NT2/D1 (cell line): ENCODE measurements around the gene ZNF280C.

Experiments
- DNase-seq: peaks from one replicate; pipeline ENCODE4 v3.0.0-alpha.2; 2011; ENCODE audit warnings: low read depth, low spot score
- H3K27me3 ChIP-seq: 2 replicates; pipeline ENCODE4 v1.6.0; 2011; ENCODE audit warnings: mild to moderate bottlenecking; ENCODE audit not compliant: insufficient read length, insufficient read depth
- H3K36me3 ChIP-seq: 2 replicates; pipeline ENCODE4 v1.6.1; 2011; ENCODE audit warnings: mild to moderate bottlenecking, low read length, mixed read lengths; ENCODE audit not compliant: insufficient read depth, insufficient read length
- H3K4me1 ChIP-seq: 2 replicates; pipeline ENCODE4 v1.5.1; 2011; ENCODE audit not compliant: insufficient read depth, insufficient read length
- H3K4me3 ChIP-seq: 2 replicates; pipeline ENCODE4 v1.5.1; 2011; ENCODE audit warnings: low read depth; ENCODE audit not compliant: insufficient read length
- H3K9ac ChIP-seq: 2 replicates; pipeline ENCODE4 v1.6.0; 2011; ENCODE audit warnings: low read depth; ENCODE audit not compliant: insufficient read length
- H3K9me3 ChIP-seq: 2 replicates; pipeline ENCODE4 v1.5.1; 2011; ENCODE audit warnings: mild to moderate bottlenecking, low read length; ENCODE audit not compliant: insufficient read depth
- SUZ12 ChIP-seq: IDR thresholded peaks from 2 replicates; pipeline ENCODE4 v1.6.1; 2011; ENCODE audit not compliant: insufficient read length, insufficient read depth; ENCODE audit errors: extremely low read depth
- YY1 ChIP-seq: IDR thresholded peaks from 2 replicates; pipeline ENCODE4 v1.6.1; 2011; ENCODE audit not compliant: insufficient read length, insufficient read depth
- ZNF274 ChIP-seq: IDR thresholded peaks from 2 replicates; pipeline ENCODE4 v1.6.1; 2011; ENCODE audit warnings: mild to moderate bottlenecking, low read depth, low read length

The ZNF280C gene

GRCh38 chrX:130184857-130185256 is 83.8 kb downstream of the ZNF280C start:
- H3K4me3 ChIP-seq = no peak overlapping the region
- H3K9me3 ChIP-seq = no peaks in the 10 kb centered on the region
- no peak for TF ChIP-seq ZNF274
- no peaks in the 10 kb centered on the region for H3K4me1 ChIP-seq
- no peak for DNase-seq
- no peaks in the 10 kb centered on the region for H3K27me3 ChIP-seq
- H3K36me3 ChIP-seq = no peaks in the 10 kb centered on the region
- no peak overlapping the region for H3K9ac ChIP-seq

- H3K9ac ChIP-seq = no peak overlapping the region
- no peak for DNase-seq
- H3K9me3 ChIP-seq = no peaks in the 10 kb centered on the region
- H3K4me3 ChIP-seq = no peak overlapping the region
- no peaks in the 10 kb centered on the region for H3K4me1 ChIP-seq
- no peaks in the 10 kb centered on the region for H3K27me3 ChIP-seq
- H3K36me3 ChIP-seq = no peaks in the 10 kb centered on the region
- no peak for TF ChIP-seq SUZ12
- no peak for TF ChIP-seq ZNF274
- TF ChIP-seq YY1 = no peak
Measured at GRCh38 chrX:130184168-130184567, 84.5 kb downstream of the ZNF280C start.

GRCh38 chrX:130179579-130180215 is 89.0 kb downstream of the ZNF280C start:
- no peak overlapping the region for H3K4me3 ChIP-seq
- no peaks in the 10 kb centered on the region for H3K27me3 ChIP-seq
- H3K9me3 ChIP-seq = no peaks in the 10 kb centered on the region
- H3K9ac ChIP-seq = no peak overlapping the region
- H3K4me1 ChIP-seq = no peaks in the 10 kb centered on the region
- no peak for TF ChIP-seq SUZ12
- no peak for TF ChIP-seq YY1
- no peak for DNase-seq
- H3K36me3 ChIP-seq = no peaks in the 10 kb centered on the region

GRCh38 chrX:130179170-130179569 is 89.5 kb downstream of the ZNF280C start:
- no peak for TF ChIP-seq ZNF274
- TF ChIP-seq YY1 = no peak
- no peak for TF ChIP-seq SUZ12
- Histone ChIP-seq H3K9ac (no peak overlapping the region), H3K36me3 (no peaks in the 10 kb centered on the region), H3K9me3 (no peaks in the 10 kb centered on the region), H3K4me1 (no peaks in the 10 kb centered on the region), H3K27me3 (no peaks in the 10 kb centered on the region), H3K4me3 (no peak overlapping the region)
- no peak for DNase-seq

- Histone ChIP-seq H3K4me3 (no peak overlapping the region), H3K4me1 (no peaks in the 10 kb centered on the region), H3K9ac (no peak overlapping the region), H3K36me3 (no peaks in the 10 kb centered on the region), H3K27me3 (peaks cover 10% of the 10 kb centered on the region), H3K9me3 (no peaks in the 10 kb centered on the region)
- TF ChIP-seq YY1 (no peak), ZNF274 (no peak), SUZ12 (no peak)
- no peak for DNase-seq
Measured at GRCh38 chrX:130176942-130177341, 91.8 kb downstream of the ZNF280C start.

- no peaks in the 10 kb centered on the region for H3K4me1 ChIP-seq
- H3K9ac ChIP-seq = no peak overlapping the region
- peaks cover 16% of the 10 kb centered on the region for H3K27me3 ChIP-seq
- no peak for DNase-seq
- TF ChIP-seq ZNF274 = no peak
- no peak overlapping the region for H3K4me3 ChIP-seq
- H3K36me3 ChIP-seq = no peaks in the 10 kb centered on the region
- H3K9me3 ChIP-seq = no peaks in the 10 kb centered on the region
Measured at GRCh38 chrX:130176354-130176776, 92.3 kb downstream of the ZNF280C start.

GRCh38 chrX:130174937-130175336 is 93.8 kb downstream of the ZNF280C start:
- TF ChIP-seq ZNF274 (no peak), SUZ12 (no peak), YY1 (no peak)
- Histone ChIP-seq H3K4me1 (no peaks in the 10 kb centered on the region), H3K9me3 (no peaks in the 10 kb centered on the region), H3K36me3 (no peaks in the 10 kb centered on the region), H3K4me3 (no peak overlapping the region), H3K27me3 (peaks cover 22% of the 10 kb centered on the region), H3K9ac (no peak overlapping the region)
- DNase-seq = no peak

- no peak overlapping the region for H3K9ac ChIP-seq
- peaks cover 24% of the 10 kb centered on the region for H3K27me3 ChIP-seq
- no peak for DNase-seq
- no peaks in the 10 kb centered on the region for H3K9me3 ChIP-seq
- TF ChIP-seq ZNF274 (no peak), YY1 (no peak), SUZ12 (no peak)
- no peak overlapping the region for H3K4me3 ChIP-seq
- no peaks in the 10 kb centered on the region for H3K4me1 ChIP-seq
- H3K36me3 ChIP-seq = no peaks in the 10 kb centered on the region
Measured at GRCh38 chrX:130174045-130174704, 94.5 kb downstream of the ZNF280C start.
